Measurements from ENCODE around the gene GRIN3B.

The GRIN3B gene

GRCh38 chr19:1009041-1009980, 9.1 kb downstream of the GRIN3B start:
- no peak for TF ChIP-seq TAF1 (IDR thresholded peaks at IDR 0.05; ENCODE audit: borderline replicate concordance, insufficient read depth, low read length)
- TF ChIP-seq SIN3A (IDR thresholded peaks at IDR 0.05; ENCODE audit: borderline replicate concordance, insufficient read depth, low read length): no peak
- TF ChIP-seq FOXP2 (optimal IDR thresholded peaks at IDR 0.05; ENCODE audit: borderline replicate concordance, extremely low read depth, extremely low read length, insufficient read depth): no peak
- TF ChIP-seq REST (IDR thresholded peaks at IDR 0.05; ENCODE audit: insufficient read depth in 1 of 2, low read depth in 2 of 2, low read length in 2 of 2): no peak
- TF ChIP-seq POLR2AphosphoS5 (IDR thresholded peaks at IDR 0.05; ENCODE audit: low read depth, low read length): no peak

GRCh38 chr19:1009981-1010538, 9.8 kb downstream of the GRIN3B start:
- TF ChIP-seq FOXP2 (optimal IDR thresholded peaks at IDR 0.05; ENCODE audit: borderline replicate concordance, extremely low read depth, extremely low read length, insufficient read depth): no peak
- no peak for TF ChIP-seq REST (IDR thresholded peaks at IDR 0.05; ENCODE audit: insufficient read depth in 1 of 2, low read depth in 2 of 2, low read length in 2 of 2)
- no peak for TF ChIP-seq SIN3A (IDR thresholded peaks at IDR 0.05; ENCODE audit: borderline replicate concordance, insufficient read depth, low read length)
- no peak for TF ChIP-seq POLR2AphosphoS5 (IDR thresholded peaks at IDR 0.05; ENCODE audit: low read depth, low read length)
- TF ChIP-seq TAF1 (IDR thresholded peaks at IDR 0.05; ENCODE audit: borderline replicate concordance, insufficient read depth, low read length): no peak

DNA sequence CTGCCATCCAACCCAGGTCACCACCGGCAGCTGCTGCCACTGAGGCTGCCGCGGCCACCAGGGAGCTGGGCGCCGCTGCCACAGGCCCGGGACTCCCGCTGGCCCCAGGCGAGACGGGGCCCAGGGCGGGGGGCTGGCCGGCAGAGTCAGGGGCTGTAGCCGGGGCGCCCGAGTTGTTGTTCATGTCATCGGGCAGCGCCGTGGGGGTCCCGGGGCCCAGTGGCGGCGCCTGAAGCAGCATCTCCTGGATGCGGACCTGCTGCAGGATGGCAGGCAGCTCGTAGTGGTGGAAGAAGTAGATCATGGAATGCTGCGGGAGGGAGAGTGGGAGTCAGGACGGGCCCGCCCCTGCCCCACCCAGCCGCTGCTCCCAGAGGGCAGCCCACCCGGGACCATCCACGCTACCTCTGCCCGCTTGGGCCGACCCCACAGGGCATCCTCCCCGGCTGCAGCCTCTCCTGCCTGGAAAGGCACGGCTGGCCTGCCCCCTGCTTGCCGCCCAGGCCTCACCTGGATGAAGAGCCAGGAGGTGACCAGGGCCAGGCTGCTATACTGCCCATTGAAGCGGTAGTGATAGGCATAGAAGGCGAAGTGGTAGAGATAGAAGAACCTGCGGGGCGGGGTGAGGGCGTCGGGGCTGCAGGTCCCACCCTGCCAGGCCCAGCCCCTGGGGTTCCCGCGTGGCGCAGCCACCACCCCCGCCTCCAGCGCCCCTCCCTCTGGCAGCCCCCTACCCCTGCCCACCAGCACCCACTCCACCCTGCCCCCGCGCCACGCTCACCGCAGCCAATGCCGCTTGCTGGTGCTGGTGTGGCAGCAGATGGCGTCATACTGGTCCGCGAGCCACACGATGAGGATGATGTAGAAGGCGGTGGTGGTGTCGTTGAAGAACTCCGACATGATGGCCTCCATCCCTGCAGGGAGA, 10.6 kb downstream of the GRIN3B start:
- no peak for TF ChIP-seq TAF1 (IDR thresholded peaks at IDR 0.05; ENCODE audit: borderline replicate concordance, insufficient read depth, low read length)
- TF ChIP-seq FOXP2 (optimal IDR thresholded peaks at IDR 0.05; ENCODE audit: borderline replicate concordance, extremely low read depth, extremely low read length, insufficient read depth): no peak
- TF ChIP-seq POLR2AphosphoS5 (IDR thresholded peaks at IDR 0.05; ENCODE audit: low read depth, low read length): no peak
- no peak for TF ChIP-seq SIN3A (IDR thresholded peaks at IDR 0.05; ENCODE audit: borderline replicate concordance, insufficient read depth, low read length)
- no peak for TF ChIP-seq REST (IDR thresholded peaks at IDR 0.05; ENCODE audit: insufficient read depth in 1 of 2, low read depth in 2 of 2, low read length in 2 of 2)

GRCh38 chr19:1011831-1012333, 11.7 kb downstream of the GRIN3B start:
- TF ChIP-seq REST (IDR thresholded peaks at IDR 0.05; ENCODE audit: insufficient read depth in 1 of 2, low read depth in 2 of 2, low read length in 2 of 2): no peak
- TF ChIP-seq FOXP2 (optimal IDR thresholded peaks at IDR 0.05; ENCODE audit: borderline replicate concordance, extremely low read depth, extremely low read length, insufficient read depth): no peak
- no peak for TF ChIP-seq TAF1 (IDR thresholded peaks at IDR 0.05; ENCODE audit: borderline replicate concordance, insufficient read depth, low read length)
- no peak for TF ChIP-seq POLR2AphosphoS5 (IDR thresholded peaks at IDR 0.05; ENCODE audit: low read depth, low read length)
- TF ChIP-seq SIN3A (IDR thresholded peaks at IDR 0.05; ENCODE audit: borderline replicate concordance, insufficient read depth, low read length): no peak
